NCI-H446 treated with DMSO at 0.1 percent for 48 hours (cell line): ENCODE measurements around the gene NTRK1.

Experiments used
- DNase-seq: peaks from one replicate; lab custom pipeline; 2025; lab: John Stamatoyannopoulos, UW

The NTRK1 gene

GRCh38 chr1:156838972-156839371 is 21.7 kb upstream of the NTRK1 start:
- no peak for DNase-seq

- DNase-seq = no peak
Observed at GRCh38 chr1:156839426-156840109, 21.1 kb upstream of the NTRK1 start.

- no peak for DNase-seq
Observed at GRCh38 chr1:156840186-156840897, 20.3 kb upstream of the NTRK1 start.

GRCh38 chr1:156840898-156841279 is 19.8 kb upstream of the NTRK1 start:
- no peak for DNase-seq

- DNase-seq = no peak
Observed at GRCh38 chr1:156841295-156841855, 19.3 kb upstream of the NTRK1 start.

GRCh38 chr1:156842618-156843300 is 17.9 kb upstream of the NTRK1 start:
- no peak for DNase-seq

- DNase-seq = no peak
Observed at GRCh38 chr1:156844102-156844501, 16.6 kb upstream of the NTRK1 start.

GRCh38 chr1:156844638-156845037 is 16.0 kb upstream of the NTRK1 start:
- DNase-seq = no peak

- DNase-seq = no peak
Observed at GRCh38 chr1:156845055-156845952, 15.4 kb upstream of the NTRK1 start.

- DNase-seq = no peak
Observed at GRCh38 chr1:156845953-156846545, 14.6 kb upstream of the NTRK1 start.

- no peak for DNase-seq
Observed at GRCh38 chr1:156846643-156847042, 14.0 kb upstream of the NTRK1 start.

GRCh38 chr1:156847591-156848460 is 12.8 kb upstream of the NTRK1 start:
- no peak for DNase-seq

- no peak for DNase-seq
Observed at GRCh38 chr1:156848461-156849150, 12.1 kb upstream of the NTRK1 start.

GRCh38 chr1:156849151-156849496 is 11.5 kb upstream of the NTRK1 start:
- DNase-seq = no peak

- peak; percentile 75 for DNase-seq
Observed at GRCh38 chr1:156851779-156852417, 8.8 kb upstream of the NTRK1 start.

GRCh38 chr1:156852418-156852874 is 8.2 kb upstream of the NTRK1 start:
- DNase-seq = peak; percentile 96

- DNase-seq = no peak
Observed at GRCh38 chr1:156853761-156854160, 6.9 kb upstream of the NTRK1 start.

GRCh38 chr1:156854634-156855033 is 6.0 kb upstream of the NTRK1 start:
- DNase-seq = no peak

- DNase-seq = no peak
Observed at GRCh38 chr1:156856282-156856785, 4.3 kb upstream of the NTRK1 start.
